ENCODE data around the gene AP1G2. TPM values are rescaled to one million over a fixed set of nuclear protein-coding genes. Genes with fewer than 3 reads are reported as not detected.

Gene AP1G2
- total and polyA plus RNA-seq, 3 donors from 2014 or later, result 33.6 to 83.4 (median 76.9) TPM

- H3K36me3 ChIP-seq (ENCODE audit: low read depth, missing control alignments), result no peaks in the 10 kb centered on the region
Measured at GRCh38 chr14:23518709-23519108, 48.9 kb downstream of the AP1G2 start.

DNA sequence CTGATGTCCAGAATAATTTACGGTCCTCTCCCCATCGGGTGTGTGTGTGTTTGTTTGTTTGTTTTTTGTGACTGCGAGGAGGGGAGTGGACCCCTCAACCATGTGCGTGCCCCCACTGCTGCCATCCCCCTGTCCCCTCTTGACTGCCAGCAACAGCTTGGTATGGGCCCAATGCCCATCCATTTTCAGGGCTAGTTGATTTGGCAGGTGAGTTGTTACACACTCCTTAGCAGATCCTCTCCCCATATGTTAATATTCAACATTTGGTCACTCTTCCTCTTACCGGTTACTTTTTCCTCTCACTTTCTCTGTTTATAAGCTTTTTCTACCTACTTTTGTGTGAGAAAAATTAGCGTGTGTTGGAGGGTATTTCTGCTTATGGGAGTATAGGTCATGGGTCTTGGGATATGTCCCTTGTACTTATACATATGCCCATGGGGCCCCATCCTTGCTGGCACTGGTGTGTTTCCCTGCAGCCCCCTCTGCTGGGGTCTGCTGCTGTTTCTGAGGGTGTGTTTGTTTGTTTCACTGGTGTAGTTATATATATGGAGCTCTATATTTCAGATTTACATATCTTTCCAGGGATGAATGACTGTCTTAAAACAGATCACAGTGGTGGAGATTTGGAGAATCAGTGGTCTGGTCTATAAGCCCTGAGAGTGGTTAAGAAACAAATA, 49.8 kb downstream of the AP1G2 start:
- intact Hi-C loops (cut with DNase I; ENCODE audit: low total_unique reads), result no loop called here
- DNase-seq, result no peak
- no peaks in the 10 kb centered on the region for H3K9me3 ChIP-seq
- TF ChIP-seq, protein P1, sequence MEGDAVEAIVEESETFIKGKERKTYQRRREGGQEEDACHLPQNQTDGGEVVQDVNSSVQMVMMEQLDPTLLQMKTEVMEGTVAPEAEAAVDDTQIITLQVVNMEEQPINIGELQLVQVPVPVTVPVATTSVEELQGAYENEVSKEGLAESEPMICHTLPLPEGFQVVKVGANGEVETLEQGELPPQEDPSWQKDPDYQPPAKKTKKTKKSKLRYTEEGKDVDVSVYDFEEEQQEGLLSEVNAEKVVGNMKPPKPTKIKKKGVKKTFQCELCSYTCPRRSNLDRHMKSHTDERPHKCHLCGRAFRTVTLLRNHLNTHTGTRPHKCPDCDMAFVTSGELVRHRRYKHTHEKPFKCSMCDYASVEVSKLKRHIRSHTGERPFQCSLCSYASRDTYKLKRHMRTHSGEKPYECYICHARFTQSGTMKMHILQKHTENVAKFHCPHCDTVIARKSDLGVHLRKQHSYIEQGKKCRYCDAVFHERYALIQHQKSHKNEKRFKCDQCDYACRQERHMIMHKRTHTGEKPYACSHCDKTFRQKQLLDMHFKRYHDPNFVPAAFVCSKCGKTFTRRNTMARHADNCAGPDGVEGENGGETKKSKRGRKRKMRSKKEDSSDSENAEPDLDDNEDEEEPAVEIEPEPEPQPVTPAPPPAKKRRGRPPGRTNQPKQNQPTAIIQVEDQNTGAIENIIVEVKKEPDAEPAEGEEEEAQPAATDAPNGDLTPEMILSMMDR (IDR thresholded peaks at IDR 0.05), result no peak
- no peak for TF ChIP-seq POLR2A (IDR thresholded peaks at IDR 0.05)
- WGBS, 2 donors, result 74 to 79% methylated on average over 6 of the region's 6 CpGs
- no peaks in the 10 kb centered on the region for H3K4me1 ChIP-seq
- H3K27me3 ChIP-seq, result no peaks in the 10 kb centered on the region
- H3K36me3 ChIP-seq (ENCODE audit: low read depth, missing control alignments), result no peaks in the 10 kb centered on the region
- no peak overlapping the region for H3K27ac ChIP-seq
- H3K4me3 ChIP-seq, result no peak overlapping the region

More at GRCh38 chr14:23518709-23519108, 48.9 kb downstream of the AP1G2 start:
- TF ChIP-seq POLR2A (IDR thresholded peaks at IDR 0.05), result no peak
- TF ChIP-seq, protein P1 (IDR thresholded peaks at IDR 0.05), result no peak
- no peak overlapping the region for H3K4me3 ChIP-seq
- no peak for DNase-seq
- 82 to 83% methylated on average over 4 of the region's 4 CpGs for WGBS, 2 donors
- no peak overlapping the region for H3K27ac ChIP-seq
- intact Hi-C loops (cut with DNase I; ENCODE audit: low total_unique reads), result no loop called here
- H3K4me1 ChIP-seq, result no peaks in the 10 kb centered on the region
- no peaks in the 10 kb centered on the region for H3K27me3 ChIP-seq
- H3K9me3 ChIP-seq, result no peaks in the 10 kb centered on the region

DNA sequence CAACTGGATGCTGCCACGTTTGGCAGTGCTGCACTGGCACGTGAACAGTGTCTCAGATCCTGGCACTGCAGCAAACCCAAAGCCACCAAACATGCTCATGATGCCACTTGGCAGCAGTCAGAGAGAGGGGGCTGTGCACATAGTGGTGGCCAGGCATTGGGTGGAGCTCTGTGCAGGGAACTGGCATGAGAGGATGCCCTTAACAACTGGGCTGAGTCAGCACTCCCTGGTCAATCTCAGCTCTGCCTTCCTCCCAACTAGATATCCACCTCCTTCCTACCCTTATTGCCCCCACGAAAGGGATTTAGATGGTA, 53.0 kb downstream of the AP1G2 start:
- no peak for DNase-seq
- H3K27me3 ChIP-seq, result no peaks in the 10 kb centered on the region
- H3K4me3 ChIP-seq, result no peak overlapping the region
- no peaks in the 10 kb centered on the region for H3K9me3 ChIP-seq
- WGBS, 2 donors, result 91 to 97% methylated on average over 3 of the region's 3 CpGs
- TF ChIP-seq, protein P1 (IDR thresholded peaks at IDR 0.05), result no peak
- TF ChIP-seq POLR2A (IDR thresholded peaks at IDR 0.05), result no peak
- intact Hi-C loops (cut with DNase I; ENCODE audit: low total_unique reads), result no loop called here
- no peaks in the 10 kb centered on the region for H3K4me1 ChIP-seq
- no peak overlapping the region for H3K27ac ChIP-seq
- H3K36me3 ChIP-seq (ENCODE audit: low read depth, missing control alignments), result no peaks in the 10 kb centered on the region

GRCh38 chr14:23513818-23514643, 53.6 kb downstream of the AP1G2 start:
- H3K4me3 ChIP-seq, result no peak overlapping the region
- TF ChIP-seq, protein P1 (IDR thresholded peaks at IDR 0.05), result no peak
- no peak for TF ChIP-seq POLR2A (IDR thresholded peaks at IDR 0.05)
- no peaks in the 10 kb centered on the region for H3K9me3 ChIP-seq

More at GRCh38 chr14:23513818-23514643, 53.6 kb downstream of the AP1G2 start:
- no peak overlapping the region for H3K27ac ChIP-seq
- no peaks in the 10 kb centered on the region for H3K36me3 ChIP-seq (ENCODE audit: low read depth, missing control alignments)
- H3K27me3 ChIP-seq, result no peaks in the 10 kb centered on the region
- no peak for DNase-seq
- intact Hi-C loops (cut with DNase I; ENCODE audit: low total_unique reads), result no loop called here
- H3K4me1 ChIP-seq, result no peaks in the 10 kb centered on the region
- 95% methylated on average over 8 of the region's 8 CpGs for WGBS, 2 donors
